Measurements from ENCODE around the gene PWWP2B.

DNA sequence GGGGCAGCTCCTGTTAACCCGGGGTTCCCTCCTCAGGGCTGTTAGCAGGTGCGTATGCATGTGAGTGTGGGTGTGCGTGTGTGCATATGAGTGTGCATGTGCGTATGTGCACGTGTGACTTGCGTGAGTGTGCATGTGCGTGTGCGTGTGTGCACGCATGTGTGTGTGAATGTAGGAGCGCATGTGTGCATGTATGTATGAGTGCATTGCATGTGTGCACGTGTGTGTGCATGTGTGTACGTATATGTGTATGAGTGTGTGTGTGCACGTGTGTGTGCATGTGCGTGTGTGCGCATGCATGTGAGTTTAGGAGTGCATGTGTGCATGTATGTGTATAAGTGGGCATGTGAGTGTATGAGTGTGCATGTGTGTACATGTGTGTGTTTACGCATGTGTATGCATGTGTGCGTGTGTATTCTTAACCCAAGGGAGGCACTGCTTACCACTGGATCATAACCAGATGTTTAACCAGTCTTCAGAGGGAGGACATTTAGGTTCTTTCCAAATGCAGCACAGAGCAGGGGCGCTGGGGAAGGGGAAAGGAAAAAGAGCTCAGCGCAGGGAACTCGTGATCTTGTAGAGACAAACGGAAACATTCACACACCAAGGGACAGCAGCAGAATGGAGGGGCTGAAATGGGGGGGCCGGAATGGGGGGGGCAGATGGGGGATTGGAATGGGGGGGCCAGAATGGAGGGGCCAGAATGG, 45.0 kb downstream of the PWWP2B start:
- TF ChIP-seq, protein P1, sequence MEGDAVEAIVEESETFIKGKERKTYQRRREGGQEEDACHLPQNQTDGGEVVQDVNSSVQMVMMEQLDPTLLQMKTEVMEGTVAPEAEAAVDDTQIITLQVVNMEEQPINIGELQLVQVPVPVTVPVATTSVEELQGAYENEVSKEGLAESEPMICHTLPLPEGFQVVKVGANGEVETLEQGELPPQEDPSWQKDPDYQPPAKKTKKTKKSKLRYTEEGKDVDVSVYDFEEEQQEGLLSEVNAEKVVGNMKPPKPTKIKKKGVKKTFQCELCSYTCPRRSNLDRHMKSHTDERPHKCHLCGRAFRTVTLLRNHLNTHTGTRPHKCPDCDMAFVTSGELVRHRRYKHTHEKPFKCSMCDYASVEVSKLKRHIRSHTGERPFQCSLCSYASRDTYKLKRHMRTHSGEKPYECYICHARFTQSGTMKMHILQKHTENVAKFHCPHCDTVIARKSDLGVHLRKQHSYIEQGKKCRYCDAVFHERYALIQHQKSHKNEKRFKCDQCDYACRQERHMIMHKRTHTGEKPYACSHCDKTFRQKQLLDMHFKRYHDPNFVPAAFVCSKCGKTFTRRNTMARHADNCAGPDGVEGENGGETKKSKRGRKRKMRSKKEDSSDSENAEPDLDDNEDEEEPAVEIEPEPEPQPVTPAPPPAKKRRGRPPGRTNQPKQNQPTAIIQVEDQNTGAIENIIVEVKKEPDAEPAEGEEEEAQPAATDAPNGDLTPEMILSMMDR (IDR thresholded peaks at IDR 0.05) = no peak
- no peak for TF ChIP-seq POLR2A (IDR thresholded peaks at IDR 0.05)
